Left forelimb (tissue), 1 donor: ENCODE data around the gene CTAGE15.
"Not testable (repeated sequence)": the region's sequence is repeated elsewhere in the genome, so short reads cannot be mapped to it uniquely, and the experiment has no call there.

Source experiments
- DNase-seq: peaks from one replicate; pipeline ENCODE4 v3.0.0-alpha.2; 2018; ENCODE audit warnings: low spot score

Gene CTAGE15

GRCh38 chr7:143571501-143571900, at the start of gene CTAGE15:
Gene CTAGE15, plus strand, starts transcription at chr7:143571801. Its CDS starts 17 bp downstream, at chr7:143571818.
- not testable (repeated sequence) for DNase-seq

GRCh38 chr7:143522309-143522916, 49.2 kb upstream of the CTAGE15 start:
- DNase-seq, result not testable (repeated sequence)

GRCh38 chr7:143531169-143531926, 40.3 kb upstream of the CTAGE15 start:
- not testable (repeated sequence) for DNase-seq

- DNase-seq, result not testable (repeated sequence)
These were observed 39.7 kb upstream of the CTAGE15 start for GRCh38 chr7:143531932-143532331.

- not testable (repeated sequence) for DNase-seq
These were observed 38.3 kb upstream of the CTAGE15 start for GRCh38 chr7:143533213-143533839.

GRCh38 chr7:143536443-143536842, 35.2 kb upstream of the CTAGE15 start:
- not testable (repeated sequence) for DNase-seq

- not testable (repeated sequence) for DNase-seq
These were observed 28.1 kb upstream of the CTAGE15 start for GRCh38 chr7:143543288-143544038.

- not testable (repeated sequence) for DNase-seq
These were observed 15.6 kb upstream of the CTAGE15 start for GRCh38 chr7:143555968-143556367.

- DNase-seq, result not testable (repeated sequence)
These were observed 8.3 kb upstream of the CTAGE15 start for GRCh38 chr7:143563306-143563705.

- not testable (repeated sequence) for DNase-seq
These were observed 5.6 kb upstream of the CTAGE15 start for GRCh38 chr7:143566001-143566400.

GRCh38 chr7:143588183-143588582, 16.6 kb downstream of the CTAGE15 start:
- not testable (repeated sequence) for DNase-seq

GRCh38 chr7:143589897-143590296, 18.3 kb downstream of the CTAGE15 start:
- not testable (repeated sequence) for DNase-seq

- not testable (repeated sequence) for DNase-seq
These were observed 26.5 kb downstream of the CTAGE15 start for GRCh38 chr7:143598086-143598485.

- DNase-seq, result not testable (repeated sequence)
These were observed 31.9 kb downstream of the CTAGE15 start for GRCh38 chr7:143603549-143603948.

GRCh38 chr7:143606088-143606487, 34.5 kb downstream of the CTAGE15 start:
- DNase-seq, result not testable (repeated sequence)

- DNase-seq, result not testable (repeated sequence)
These were observed 43.9 kb downstream of the CTAGE15 start for GRCh38 chr7:143615545-143615944.

GRCh38 chr7:143617204-143617603, 45.6 kb downstream of the CTAGE15 start:
- not testable (repeated sequence) for DNase-seq

GRCh38 chr7:143620058-143620457, 48.5 kb downstream of the CTAGE15 start:
- not testable (repeated sequence) for DNase-seq

- DNase-seq, result not testable (repeated sequence)
These were observed 49.0 kb downstream of the CTAGE15 start, which contains the start of gene TCAF2 for GRCh38 chr7:143620646-143621045. Gene TCAF2, plus strand, starts transcription at chr7:143620974.

- not testable (repeated sequence) for DNase-seq
These were observed 49.6 kb downstream of the CTAGE15 start for GRCh38 chr7:143621175-143621574.

GRCh38 chr7:143622130-143622529, 50.5 kb downstream of the CTAGE15 start:
- not testable (repeated sequence) for DNase-seq
